Small intestine (tissue), 7 donors: ENCODE measurements around the gene SLC17A1. TPM values are rescaled to one million over a fixed set of nuclear protein-coding genes. Genes with fewer than 3 reads are reported as not detected.
A peak's percentile ranks its signal among the peaks of the same experiment; 100 is the strongest.

Experiments
- DNase-seq, 2 donors: peaks; one replicate each; pipeline versions ENCODE4 v3.0.0 to v3.0.0-alpha.2; 2013
- FAIRE-seq: peaks from 2 replicates; lab custom pipeline; 2012; peaks lifted over from hg19 to GRCh38; lab: Jason Lieb, UNC
- H3K27ac ChIP-seq, 3 donors: one replicate each; pipeline ENCODE4 v1.5.1; 2013; ENCODE audit warnings: low read length in 2 of 3, mild to moderate bottlenecking in 2 of 3, control low read depth in 1 of 3, inconsistent platforms in 1 of 3, low read depth in 1 of 3, moderate library complexity in 1 of 3
- H3K27me3 ChIP-seq, 3 donors: one replicate each; pipeline ENCODE4 v1.6.1; 2013; ENCODE audit warnings: low read length in 3 of 3, inconsistent platforms in 1 of 3; ENCODE audit not compliant: control insufficient read depth in 3 of 3, insufficient read depth in 3 of 3
- H3K36me3 ChIP-seq, 3 donors: one replicate each; pipeline ENCODE4 v1.6.1; 2013; ENCODE audit warnings: low read length in 3 of 3, inconsistent platforms in 1 of 3, low read depth in 1 of 3, mild to moderate bottlenecking in 1 of 3, moderate library complexity in 1 of 3; ENCODE audit not compliant: control insufficient read depth in 3 of 3, insufficient read depth in 2 of 3
- H3K4me1 ChIP-seq, 3 donors: one replicate each; pipeline ENCODE4 v1.6.1; 2013; ENCODE audit warnings: low read length in 2 of 3, inconsistent platforms in 1 of 3, low read depth in 1 of 3, mild to moderate bottlenecking in 1 of 3, moderate library complexity in 1 of 3; ENCODE audit not compliant: control insufficient read depth in 3 of 3, insufficient read depth in 2 of 3
- H3K4me3 ChIP-seq, 3 donors: one replicate each; pipeline ENCODE4 v1.5.1; 2013; ENCODE audit warnings: low read length in 3 of 3, control low read depth in 1 of 3, inconsistent platforms in 1 of 3, low read depth in 1 of 3, mild to moderate bottlenecking in 1 of 3, moderate library complexity in 1 of 3
- H3K9me3 ChIP-seq, 2 donors: one replicate each; pipeline ENCODE4 v1.6.1; 2013; ENCODE audit warnings: low read depth in 1 of 2, low read length in 1 of 2; ENCODE audit not compliant: control insufficient read depth in 2 of 2, insufficient read depth in 1 of 2
- WGBS, 3 donors: extraction: QIAGEN DNeasy Blood & Tissue Kit; methylation state at CpG; one replicate each; pipeline ENCODE4 v1.1.7; 2013; 5-methylcytosine and 5-hydroxymethylcytosine counted together
- polyA plus RNA-seq, 4 donors: library from polyadenylated mRNA; stranded (reverse) in 3 of 4; unstranded in 1 of 4; fragments of 200-250 nt in 3 of 4; fragments of 120-200 nt in 1 of 4; gene quantifications; one replicate each; pipeline versions ENCODE4 v1.2.1 to v1.2.3, GENCODE V29; 2013
- donor health status: healthy with polysubstance abuse.
- donor health status: control.
- donor health status: control.
- donor health status: Bipolar disorder and iron deficiency.
- donor health status: healthy.

SLC17A1 gene
- polyA plus RNA-seq, 4 donors = 0.07 TPM; not detected in 3

DNA sequence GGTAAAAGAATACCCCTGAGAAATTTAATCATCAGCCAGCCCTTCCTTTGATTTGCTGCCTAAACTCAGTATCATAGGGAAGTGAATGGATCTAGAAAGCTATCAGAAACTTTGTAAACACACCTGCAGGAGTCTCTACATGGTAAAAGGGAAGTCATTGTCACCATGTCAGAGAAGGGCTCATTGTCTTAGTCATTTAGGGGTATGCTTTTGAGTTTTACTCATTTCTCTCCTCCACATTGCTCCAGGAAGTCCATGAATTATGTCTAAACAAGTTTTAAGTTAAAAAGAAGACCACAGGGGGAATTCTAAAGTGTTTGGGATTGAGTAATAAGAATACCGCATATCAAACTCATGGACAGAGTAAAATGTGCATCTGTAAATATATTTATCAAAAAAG is 2.5 kb downstream of the SLC17A1 start:
- DNase-seq (no peak), FAIRE-seq (no peak)
- Histone ChIP-seq H3K4me3 (no peak overlapping the region), H3K4me1 (no peaks in the 10 kb centered on the region), H3K27me3 (peaks cover 0 to 3% (median 0%) of the 10 kb centered on the region in 3 donors), H3K36me3 (no peaks in the 10 kb centered on the region), H3K27ac (no peak overlapping the region), H3K9me3 (no peaks in the 10 kb centered on the region)
- 74 to 85% (median 74%) methylated on average over 1 of the region's 1 CpG for WGBS, 3 donors

DNA sequence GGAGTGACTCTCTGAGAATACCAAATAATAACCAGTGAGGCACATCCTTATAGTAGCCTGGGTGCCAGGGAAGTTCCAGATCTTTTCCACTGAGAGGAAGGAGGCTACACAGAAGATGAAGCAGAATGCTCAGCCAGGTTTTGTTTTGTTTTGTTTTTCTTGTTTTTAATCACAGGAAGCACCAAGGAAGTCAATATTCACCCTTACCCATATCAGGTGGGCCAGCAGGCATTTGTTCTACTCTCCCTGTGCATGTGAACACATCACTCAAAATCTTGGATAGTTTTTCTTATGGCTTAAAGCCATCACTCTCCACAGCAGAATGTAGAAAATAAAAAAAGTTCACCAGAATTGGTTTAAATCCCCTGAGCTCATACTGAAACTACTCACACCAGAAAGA is 10.5 kb downstream of the SLC17A1 start:
- H3K4me1 ChIP-seq = no peaks in the 10 kb centered on the region
- H3K4me3 ChIP-seq = no peak overlapping the region
- DNase-seq (no peak), FAIRE-seq (no peak)
- no peaks in the 10 kb centered on the region for H3K9me3 ChIP-seq
- H3K27me3 ChIP-seq = no peaks in the 10 kb centered on the region
- H3K36me3 ChIP-seq = no peaks in the 10 kb centered on the region
- no peak overlapping the region for H3K27ac ChIP-seq

DNA sequence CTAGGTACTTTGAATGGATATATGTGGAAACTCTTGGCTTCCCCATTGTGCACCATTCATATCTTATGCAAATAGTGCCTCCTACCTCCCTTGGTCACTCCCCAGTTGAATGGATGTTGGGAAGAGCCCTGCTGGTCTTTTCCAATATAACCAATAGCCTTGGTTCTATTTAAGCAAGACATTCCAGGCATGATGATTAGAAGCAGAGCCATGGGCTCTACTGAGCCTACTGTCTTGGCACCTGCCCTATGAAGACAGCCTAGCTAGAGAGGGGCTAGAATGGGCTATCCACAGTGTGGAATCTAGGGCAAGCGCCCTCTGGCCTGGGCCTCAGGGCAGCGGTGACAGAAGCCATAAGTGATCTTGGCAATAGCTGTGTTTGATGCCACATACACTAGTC is 15.6 kb downstream of the SLC17A1 start:
- DNase-seq (no peak), FAIRE-seq (no peak)
- WGBS, 3 donors = 94 to 100% (median 97%) methylated on average over 2 of the region's 2 CpGs

DNA sequence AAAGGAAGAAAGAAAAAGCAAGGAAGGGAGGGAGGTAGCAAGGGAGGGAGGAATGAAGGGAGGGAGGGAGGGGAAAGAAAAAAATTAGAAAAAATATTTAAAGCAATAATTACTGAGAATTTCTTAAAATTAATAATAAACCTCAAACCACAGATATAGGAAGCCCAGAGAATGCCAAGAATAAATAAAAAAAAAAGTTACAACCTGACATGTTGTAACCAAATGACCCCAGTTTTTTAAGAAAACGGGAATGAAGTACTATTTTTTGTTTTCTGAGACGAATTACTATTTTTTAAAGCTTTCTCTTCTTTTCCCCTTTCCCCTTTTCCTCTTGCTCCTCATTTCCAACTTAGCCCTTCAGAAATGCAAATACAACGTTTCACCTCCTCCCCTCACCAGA is 16.7 kb downstream of the SLC17A1 start:
- H3K27ac ChIP-seq = no peak overlapping the region
- no peak for FAIRE-seq

More for the DNA sequence above, 15.6 kb downstream of the SLC17A1 start:
- no peaks in the 10 kb centered on the region for H3K36me3 ChIP-seq
- H3K4me1 ChIP-seq = no peaks in the 10 kb centered on the region
- peaks cover 0 to 3% of the 10 kb centered on the region in 2 donors for H3K9me3 ChIP-seq
- H3K27me3 ChIP-seq = no peaks in the 10 kb centered on the region
- no peak overlapping the region for H3K4me3 ChIP-seq
- no peak overlapping the region for H3K27ac ChIP-seq

DNA sequence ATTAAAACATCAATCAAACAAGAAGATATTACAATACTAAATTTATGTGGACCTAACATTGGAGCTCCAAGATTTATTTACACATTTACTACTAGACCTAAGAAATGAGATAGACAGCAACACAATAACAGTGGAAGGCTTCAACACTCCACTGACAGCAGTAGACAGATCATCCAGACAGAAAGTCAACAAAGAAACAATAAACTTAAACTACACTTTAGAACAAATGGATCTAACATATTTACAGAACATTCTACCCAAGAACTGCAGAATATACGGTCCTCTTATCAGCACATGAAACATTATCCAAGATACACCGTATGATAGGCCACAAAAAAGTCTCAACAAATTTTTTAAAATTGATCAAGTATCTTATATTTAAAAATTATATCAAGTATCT is 27.0 kb downstream of the SLC17A1 start:
- WGBS, 3 donors = 66 to 84% (median 74%) methylated on average over 2 of the region's 2 CpGs
- no peaks in the 10 kb centered on the region for H3K4me1 ChIP-seq
- H3K4me3 ChIP-seq = no peak overlapping the region
- H3K36me3 ChIP-seq = no peaks in the 10 kb centered on the region
- no peaks in the 10 kb centered on the region for H3K27me3 ChIP-seq
- FAIRE-seq (no peak), DNase-seq (no peak)
- H3K9me3 ChIP-seq = no peaks in the 10 kb centered on the region
- H3K27ac ChIP-seq = no peak overlapping the region

More for the DNA sequence above, 16.7 kb downstream of the SLC17A1 start:
- H3K4me3 ChIP-seq = no peak overlapping the region
- 54 to 64% (median 59%) methylated on average over 3 of the region's 3 CpGs for WGBS, 3 donors
- H3K27me3 ChIP-seq = no peaks in the 10 kb centered on the region
- no peaks in the 10 kb centered on the region for H3K4me1 ChIP-seq
- peaks cover 0 to 3% of the 10 kb centered on the region in 2 donors for H3K9me3 ChIP-seq
- no peak for DNase-seq
- no peaks in the 10 kb centered on the region for H3K36me3 ChIP-seq

DNA sequence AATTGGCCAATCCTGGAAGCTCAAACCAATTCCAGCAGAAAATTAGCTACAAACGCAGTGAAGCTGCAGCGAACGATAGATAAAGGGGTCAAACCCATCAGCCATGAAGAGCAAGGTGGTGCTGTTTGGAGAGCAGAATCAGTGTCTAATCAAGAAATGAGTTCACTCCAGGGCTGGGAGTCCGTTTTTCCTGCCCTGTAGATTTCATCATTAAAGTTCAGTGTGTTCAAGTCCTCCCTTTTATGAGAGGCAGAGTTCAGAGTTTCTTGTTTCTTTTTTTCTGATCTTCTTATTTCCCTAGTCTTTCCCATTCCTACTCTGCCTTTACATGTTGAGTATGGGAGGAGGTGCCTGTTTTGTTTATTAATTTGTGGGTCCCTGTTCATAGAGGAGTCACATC is 30.4 kb downstream of the SLC17A1 start:
- WGBS, 3 donors = 56 to 65% (median 64%) methylated on average over 4 of the region's 4 CpGs
- peak overlapping the region in 1 of 3 donors; percentile 42 for H3K27ac ChIP-seq
- no peak overlapping the region for H3K4me3 ChIP-seq
- H3K36me3 ChIP-seq = no peaks in the 10 kb centered on the region
- DNase-seq (peak; percentile 18 to 52), FAIRE-seq (no peak)
- H3K27me3 ChIP-seq = no peaks in the 10 kb centered on the region
- no peaks in the 10 kb centered on the region for H3K4me1 ChIP-seq
- H3K9me3 ChIP-seq = no peaks in the 10 kb centered on the region

DNA sequence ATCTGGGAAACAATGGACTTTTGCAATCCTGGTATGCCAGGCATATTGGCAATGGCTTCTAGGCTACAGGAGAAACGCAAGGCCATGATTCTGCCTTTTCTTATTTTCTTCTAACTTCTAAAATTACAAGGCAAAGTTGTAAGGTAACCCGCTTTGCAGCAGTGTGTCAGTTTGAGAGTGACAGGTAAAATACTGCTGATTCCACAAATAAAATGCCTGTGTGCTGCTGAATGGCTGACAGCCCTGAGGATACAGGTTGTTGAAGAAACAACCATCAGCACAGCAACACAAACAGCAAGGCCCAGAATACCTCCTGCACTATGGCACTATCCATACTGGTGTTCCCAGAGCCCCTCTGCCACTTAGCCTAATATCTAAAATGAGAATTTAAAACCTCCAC is 37.1 kb downstream of the SLC17A1 start:
- Histone ChIP-seq H3K36me3 (no peaks in the 10 kb centered on the region), H3K4me1 (no peaks in the 10 kb centered on the region)
- 67 to 92% (median 90%) methylated on average over 2 of the region's 2 CpGs for WGBS, 3 donors

DNA sequence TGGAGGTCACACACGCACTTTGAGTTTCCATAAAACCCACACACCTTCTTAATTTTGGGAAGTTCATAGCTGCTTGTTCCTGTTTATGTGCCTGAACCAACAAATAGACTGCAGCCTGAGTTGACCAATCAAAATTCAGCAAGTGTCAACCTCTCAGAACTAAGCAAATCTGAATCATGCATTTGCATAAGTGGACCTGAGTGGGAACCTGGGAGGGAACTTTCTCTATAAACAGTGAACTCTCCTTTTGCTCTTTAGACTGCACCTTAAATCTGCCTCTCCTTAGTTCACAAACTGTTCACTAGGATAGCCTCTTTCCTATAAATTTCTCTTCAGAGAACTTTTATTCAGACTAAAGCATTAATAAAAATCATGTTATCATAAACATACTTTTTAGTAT is 37.9 kb downstream of the SLC17A1 start:
- Histone ChIP-seq H3K4me3 (no peak overlapping the region), H3K4me1 (no peaks in the 10 kb centered on the region), H3K36me3 (no peaks in the 10 kb centered on the region), H3K27me3 (no peaks in the 10 kb centered on the region), H3K27ac (no peak overlapping the region), H3K9me3 (no peaks in the 10 kb centered on the region)
- WGBS, 3 donors = 84 to 100% (median 89%) methylated on average over 1 of the region's 1 CpG
- peak in 1 of 2 donors; percentile 6 for DNase-seq
- FAIRE-seq = no peak

More for the DNA sequence above, 37.1 kb downstream of the SLC17A1 start:
- DNase-seq = no peak
- Histone ChIP-seq H3K27ac (no peak overlapping the region), H3K27me3 (no peaks in the 10 kb centered on the region), H3K4me3 (no peak overlapping the region), H3K9me3 (no peaks in the 10 kb centered on the region)
- FAIRE-seq = no peak

DNA sequence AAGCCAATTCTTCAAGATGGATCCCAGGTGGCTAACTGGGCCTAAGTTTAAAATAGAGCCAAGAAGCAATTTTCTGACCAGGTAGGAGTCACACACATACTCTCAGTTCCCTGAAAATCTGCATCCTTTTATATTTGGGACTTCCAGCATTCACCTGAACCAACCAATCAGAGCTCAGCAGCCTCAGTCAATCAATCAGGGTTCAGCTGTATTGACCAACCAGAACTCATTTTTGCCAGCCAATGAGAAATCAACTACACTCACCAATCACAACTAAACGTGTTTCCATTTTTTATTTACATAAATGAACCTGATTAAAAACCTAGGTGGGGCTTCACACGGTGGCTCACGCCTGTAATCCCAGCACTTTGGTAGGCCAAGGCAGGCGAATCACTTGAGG is 39.8 kb downstream of the SLC17A1 start:
- no peak for FAIRE-seq
- DNase-seq = no peak
- H3K4me1 ChIP-seq = no peaks in the 10 kb centered on the region

More for the DNA sequence above, 39.8 kb downstream of the SLC17A1 start:
- H3K36me3 ChIP-seq = no peaks in the 10 kb centered on the region
- no peak overlapping the region for H3K27ac ChIP-seq
- 80 to 84% (median 80%) methylated on average over 4 of the region's 4 CpGs for WGBS, 3 donors
- H3K9me3 ChIP-seq = no peaks in the 10 kb centered on the region
- no peaks in the 10 kb centered on the region for H3K27me3 ChIP-seq
- no peak overlapping the region for H3K4me3 ChIP-seq
